ENCODE results near the gene CSNK1A1. TPM values are rescaled to one million over a fixed set of nuclear protein-coding genes. Genes with fewer than 3 reads are reported as not detected.

CSNK1A1 gene
- polyA plus RNA-seq, 1 donor from 2014 or later, result 217 TPM

DNA sequence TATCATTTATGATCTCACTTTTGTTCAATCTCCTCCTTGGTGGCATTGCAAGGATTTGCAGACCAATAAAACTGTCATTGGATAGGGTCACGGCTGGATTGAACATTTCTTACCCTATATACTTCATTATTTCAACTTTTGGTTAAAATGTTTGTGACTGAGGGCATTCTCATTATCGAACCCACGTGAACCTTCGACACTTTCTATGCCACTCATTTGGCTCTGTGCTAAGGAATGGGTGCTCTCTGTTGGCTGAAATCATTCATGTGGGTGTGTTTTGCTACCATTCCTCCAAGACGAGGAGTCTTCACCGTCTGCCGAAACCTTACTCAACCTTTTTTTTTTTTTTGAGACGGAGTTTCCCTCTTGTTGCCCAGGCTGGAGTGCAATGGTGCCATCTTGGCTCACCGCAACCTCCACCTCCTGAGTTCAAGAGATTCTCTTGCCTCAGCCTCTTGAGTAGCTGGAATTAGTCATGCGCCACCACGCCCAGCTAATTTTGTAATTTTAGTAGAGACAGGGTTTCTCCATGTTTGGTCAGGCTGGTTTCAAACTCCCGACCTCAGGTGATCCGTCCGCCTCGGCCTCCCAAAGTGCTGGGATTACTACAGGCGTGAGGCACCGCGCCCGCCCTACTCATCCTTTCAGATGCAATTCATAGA is 62.5 kb downstream of the CSNK1A1 start:
- H3K36me3 ChIP-seq (ENCODE audit: insufficient read depth, low read length), result no peaks in the 10 kb centered on the region

DNA sequence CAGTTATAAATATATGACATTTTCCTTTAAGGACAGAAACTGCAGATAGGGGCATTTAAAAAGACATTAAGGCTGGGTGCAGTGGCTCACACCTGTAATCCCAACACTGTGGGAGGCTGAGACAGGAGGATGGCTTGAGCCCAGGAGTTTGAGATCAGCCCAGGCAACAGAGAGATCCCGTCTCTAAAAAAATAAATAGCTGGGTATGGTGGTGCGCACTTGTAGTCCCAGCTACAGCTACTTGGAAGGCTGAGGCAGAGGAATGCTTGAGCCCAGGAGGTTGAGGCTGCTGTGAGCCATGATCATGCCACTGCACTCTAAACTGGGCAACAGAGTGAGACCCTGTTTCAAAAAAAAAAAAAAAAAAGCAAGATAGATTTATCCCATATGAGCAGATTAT is 63.6 kb downstream of the CSNK1A1 start:
- Histone ChIP-seq H3K9me3 (ENCODE audit: low read length) (no peaks in the 10 kb centered on the region), H3K9me2 (ENCODE audit: insufficient read depth, low read length) (no peaks in the 10 kb centered on the region), H3F3A (ENCODE audit: insufficient read depth, low read length, poor library complexity, severe bottlenecking) (no peaks in the 10 kb centered on the region), H3K27me3 (ENCODE audit: insufficient read depth, low read depth, low read length) (no peaks in the 10 kb centered on the region), H3K79me2 (replicated peaks; ENCODE audit: insufficient read depth, low read length) (no peaks in the 10 kb centered on the region), H2AFZ (ENCODE audit: low read depth, low read length) (no peak overlapping the region), H3K9ac (ENCODE audit: low read length) (no peak overlapping the region), H3K4me3 (ENCODE audit: low read length) (no peak overlapping the region), H3K27ac (ENCODE audit: low read length) (no peak overlapping the region), H4K20me1 (ENCODE audit: insufficient read depth) (no peaks in the 10 kb centered on the region), H3K36me3 (ENCODE audit: insufficient read depth, low read length) (no peaks in the 10 kb centered on the region), H3K4me2 (ENCODE audit: low read length) (no peak overlapping the region)
- peak; percentile 1 for TF ChIP-seq POLR2AphosphoS5 (IDR thresholded peaks at IDR 0.05)
- no peak for TF ChIP-seq TAF1 (IDR thresholded peaks at IDR 0.05; ENCODE audit: low read depth)
- TF ChIP-seq, protein P1, sequence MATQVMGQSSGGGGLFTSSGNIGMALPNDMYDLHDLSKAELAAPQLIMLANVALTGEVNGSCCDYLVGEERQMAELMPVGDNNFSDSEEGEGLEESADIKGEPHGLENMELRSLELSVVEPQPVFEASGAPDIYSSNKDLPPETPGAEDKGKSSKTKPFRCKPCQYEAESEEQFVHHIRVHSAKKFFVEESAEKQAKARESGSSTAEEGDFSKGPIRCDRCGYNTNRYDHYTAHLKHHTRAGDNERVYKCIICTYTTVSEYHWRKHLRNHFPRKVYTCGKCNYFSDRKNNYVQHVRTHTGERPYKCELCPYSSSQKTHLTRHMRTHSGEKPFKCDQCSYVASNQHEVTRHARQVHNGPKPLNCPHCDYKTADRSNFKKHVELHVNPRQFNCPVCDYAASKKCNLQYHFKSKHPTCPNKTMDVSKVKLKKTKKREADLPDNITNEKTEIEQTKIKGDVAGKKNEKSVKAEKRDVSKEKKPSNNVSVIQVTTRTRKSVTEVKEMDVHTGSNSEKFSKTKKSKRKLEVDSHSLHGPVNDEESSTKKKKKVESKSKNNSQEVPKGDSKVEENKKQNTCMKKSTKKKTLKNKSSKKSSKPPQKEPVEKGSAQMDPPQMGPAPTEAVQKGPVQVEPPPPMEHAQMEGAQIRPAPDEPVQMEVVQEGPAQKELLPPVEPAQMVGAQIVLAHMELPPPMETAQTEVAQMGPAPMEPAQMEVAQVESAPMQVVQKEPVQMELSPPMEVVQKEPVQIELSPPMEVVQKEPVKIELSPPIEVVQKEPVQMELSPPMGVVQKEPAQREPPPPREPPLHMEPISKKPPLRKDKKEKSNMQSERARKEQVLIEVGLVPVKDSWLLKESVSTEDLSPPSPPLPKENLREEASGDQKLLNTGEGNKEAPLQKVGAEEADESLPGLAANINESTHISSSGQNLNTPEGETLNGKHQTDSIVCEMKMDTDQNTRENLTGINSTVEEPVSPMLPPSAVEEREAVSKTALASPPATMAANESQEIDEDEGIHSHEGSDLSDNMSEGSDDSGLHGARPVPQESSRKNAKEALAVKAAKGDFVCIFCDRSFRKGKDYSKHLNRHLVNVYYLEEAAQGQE (IDR thresholded peaks at IDR 0.05; ENCODE audit: borderline replicate concordance), result no peak

More for the DNA sequence above, 62.5 kb downstream of the CSNK1A1 start:
- no peak overlapping the region for H3K9ac ChIP-seq (ENCODE audit: low read length)
- TF ChIP-seq, protein P2, sequence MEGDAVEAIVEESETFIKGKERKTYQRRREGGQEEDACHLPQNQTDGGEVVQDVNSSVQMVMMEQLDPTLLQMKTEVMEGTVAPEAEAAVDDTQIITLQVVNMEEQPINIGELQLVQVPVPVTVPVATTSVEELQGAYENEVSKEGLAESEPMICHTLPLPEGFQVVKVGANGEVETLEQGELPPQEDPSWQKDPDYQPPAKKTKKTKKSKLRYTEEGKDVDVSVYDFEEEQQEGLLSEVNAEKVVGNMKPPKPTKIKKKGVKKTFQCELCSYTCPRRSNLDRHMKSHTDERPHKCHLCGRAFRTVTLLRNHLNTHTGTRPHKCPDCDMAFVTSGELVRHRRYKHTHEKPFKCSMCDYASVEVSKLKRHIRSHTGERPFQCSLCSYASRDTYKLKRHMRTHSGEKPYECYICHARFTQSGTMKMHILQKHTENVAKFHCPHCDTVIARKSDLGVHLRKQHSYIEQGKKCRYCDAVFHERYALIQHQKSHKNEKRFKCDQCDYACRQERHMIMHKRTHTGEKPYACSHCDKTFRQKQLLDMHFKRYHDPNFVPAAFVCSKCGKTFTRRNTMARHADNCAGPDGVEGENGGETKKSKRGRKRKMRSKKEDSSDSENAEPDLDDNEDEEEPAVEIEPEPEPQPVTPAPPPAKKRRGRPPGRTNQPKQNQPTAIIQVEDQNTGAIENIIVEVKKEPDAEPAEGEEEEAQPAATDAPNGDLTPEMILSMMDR (IDR thresholded peaks at IDR 0.05; ENCODE audit: poor library complexity, severe bottlenecking), result no peak
- TF ChIP-seq MXI1 (conservative IDR thresholded peaks at IDR 0.05; ENCODE audit: poor library complexity, severe bottlenecking) (no peak), EP300 (conservative IDR thresholded peaks at IDR 0.05; ENCODE audit: poor library complexity, severe bottlenecking) (no peak), RAD21 (conservative IDR thresholded peaks at IDR 0.05) (no peak), TAF1 (IDR thresholded peaks at IDR 0.05; ENCODE audit: low read depth) (no peak), SMC3 (conservative IDR thresholded peaks at IDR 0.05; ENCODE audit: poor library complexity) (no peak), POLR2AphosphoS5 (IDR thresholded peaks at IDR 0.05) (no peak), EZH2 (IDR thresholded peaks at IDR 0.05; ENCODE audit: borderline replicate concordance, insufficient read depth, low read length, poor library complexity, severe bottlenecking) (no peak)
- TF ChIP-seq, protein P1 (IDR thresholded peaks at IDR 0.05; ENCODE audit: borderline replicate concordance), result no peak
- H3K9me2 ChIP-seq (ENCODE audit: insufficient read depth, low read length), result no peaks in the 10 kb centered on the region
- no peaks in the 10 kb centered on the region for H3K79me2 ChIP-seq (replicated peaks; ENCODE audit: insufficient read depth, low read length)
- H3K27ac ChIP-seq (ENCODE audit: low read length), result no peak overlapping the region
- no peak overlapping the region for H2AFZ ChIP-seq (ENCODE audit: low read depth, low read length)
- H3K9me3 ChIP-seq (ENCODE audit: low read length), result no peaks in the 10 kb centered on the region
- no peaks in the 10 kb centered on the region for H3F3A ChIP-seq (ENCODE audit: insufficient read depth, low read length, poor library complexity, severe bottlenecking)
- H3K4me3 ChIP-seq (ENCODE audit: low read length), result no peak overlapping the region
- no peak overlapping the region for H3K4me2 ChIP-seq (ENCODE audit: low read length)
- no peaks in the 10 kb centered on the region for H4K20me1 ChIP-seq (ENCODE audit: insufficient read depth)
- H3K27me3 ChIP-seq (ENCODE audit: insufficient read depth, low read depth, low read length), result no peaks in the 10 kb centered on the region
